Spinal cord (tissue), 10 donors: ENCODE data around the gene ADGRL3. TPM values are rescaled to one million over a fixed set of nuclear protein-coding genes. Genes with fewer than 3 reads are reported as not detected.
"Not testable (repeated sequence)": the region's sequence is repeated elsewhere in the genome, so short reads cannot be mapped to it uniquely, and the experiment has no call there.

Source experiments
- DNase-seq, 6 donors: peaks; one replicate each; pipeline versions ENCODE4 v3.0.0 to v3.0.0-alpha.2; 2013 to 2015; ENCODE audit warnings: low spot score in 6 of 6, low read depth in 4 of 6
- H3K27ac ChIP-seq: one replicate; pipeline ENCODE4 v1.5.1; 2013; ENCODE audit warnings: low read depth, low read length, control low read depth
- H3K27me3 ChIP-seq: one replicate; pipeline ENCODE4 v1.6.1; 2013; ENCODE audit warnings: low read length; ENCODE audit not compliant: control insufficient read depth, insufficient read depth
- H3K36me3 ChIP-seq: one replicate; pipeline ENCODE4 v1.6.1; 2013; ENCODE audit warnings: low read length; ENCODE audit not compliant: control insufficient read depth, insufficient read depth
- H3K4me1 ChIP-seq: one replicate; pipeline ENCODE4 v1.6.1; 2013; ENCODE audit warnings: low read length; ENCODE audit not compliant: control insufficient read depth, insufficient read depth
- H3K4me3 ChIP-seq: one replicate; pipeline ENCODE4 v1.5.1; 2013; ENCODE audit warnings: low read depth, low read length, control low read depth
- H3K9me3 ChIP-seq: one replicate; pipeline ENCODE4 v1.6.1; 2013; ENCODE audit warnings: low read length; ENCODE audit not compliant: control insufficient read depth, insufficient read depth
- WGBS: methylation state at CpG from one replicate; pipeline ENCODE4 v1.1.5; 2013; ENCODE audit warnings: missing lambda C conversion rate; ENCODE audit not compliant: insufficient coverage; 5-methylcytosine and 5-hydroxymethylcytosine counted together
- polyA plus RNA-seq, 2 donors: library from polyadenylated mRNA; unstranded; fragments of 120-200 nt; gene quantifications; one replicate each; pipeline ENCODE4 v1.2.1, GENCODE V29; 2013; ENCODE audit not compliant: insufficient read length in 2 of 2
- total RNA-seq, 2 donors: library from RNA; depleted of rRNA in 1 of 2; stranded (reverse); fragments of 120-200 nt in 1 of 2; fragments of >200 nt in 1 of 2; gene quantifications; one replicate each; pipeline versions ENCODE4 v1.2.3 to v1.2.4, GENCODE V29; 2013 to 2014
- donor health status: healthy.

Gene ADGRL3
- total and polyA plus RNA-seq, 4 donors = 76.2 to 220 (median 114) TPM

DNA sequence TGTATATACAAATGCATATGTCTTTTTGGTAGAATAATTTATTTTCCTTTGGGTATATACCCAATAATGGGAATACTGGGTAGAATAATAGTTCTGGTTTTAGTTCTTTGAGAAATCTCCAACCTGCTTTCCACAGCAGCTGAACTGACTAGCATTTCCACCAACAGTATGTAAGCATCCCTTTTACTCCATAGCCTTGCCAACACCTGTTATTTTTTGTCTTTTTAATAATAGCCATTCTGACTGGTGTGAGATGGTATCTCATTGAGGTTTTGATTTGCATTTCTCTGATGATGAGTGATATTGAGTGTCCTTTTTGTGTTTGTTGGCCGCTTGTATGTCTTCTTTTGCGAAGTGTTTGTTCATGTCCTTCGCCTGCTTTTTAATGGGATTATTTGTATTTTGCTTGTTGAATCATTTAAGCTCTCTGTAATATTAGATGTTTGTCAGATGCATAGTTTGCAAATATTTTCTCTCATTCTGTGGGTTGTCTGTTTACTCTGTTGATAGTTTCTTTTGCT lies 309.7 kb downstream of the ADGRL3 start:
- DNase-seq, H3K27ac ChIP-seq: not testable (repeated sequence)
- 100% methylated on average over 1 of the region's 3 CpGs for WGBS

DNA sequence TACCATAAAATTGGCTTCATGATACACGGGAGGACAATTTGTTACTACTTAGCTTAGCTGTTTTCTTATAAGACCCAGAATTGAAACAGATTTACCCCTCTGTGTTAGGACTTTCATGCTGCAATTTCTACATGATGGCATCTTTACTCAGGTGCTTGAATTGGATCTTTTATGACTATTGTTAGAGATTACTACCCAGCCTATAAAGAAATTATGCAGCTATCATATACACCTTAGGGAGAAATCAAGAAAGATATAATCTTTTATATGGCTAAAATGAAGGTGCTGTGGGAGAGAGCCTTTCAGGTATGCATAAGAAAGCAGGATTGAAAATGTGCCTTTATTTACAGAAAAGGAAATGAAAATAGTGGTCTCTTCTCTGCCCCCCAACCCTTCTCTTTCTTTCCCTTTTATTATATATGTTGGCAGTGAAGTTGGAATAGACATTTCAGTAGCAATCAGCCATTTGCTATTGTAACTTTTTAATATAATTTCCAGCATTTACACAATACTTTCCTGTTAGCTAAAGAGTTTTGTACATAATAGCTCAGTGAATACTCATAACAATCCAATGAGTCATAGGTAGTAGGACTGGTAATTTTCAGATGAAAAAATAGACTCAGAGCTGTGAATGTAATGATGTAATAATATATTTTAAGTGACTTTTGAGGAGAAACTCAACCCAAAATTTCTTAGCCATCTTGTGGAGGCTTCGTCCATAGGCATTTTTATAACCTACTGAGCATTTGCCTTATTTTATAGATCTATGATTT lies 311.8 kb downstream of the ADGRL3 start:
- no peak overlapping the region for H3K4me3 ChIP-seq
- no peak for DNase-seq
- no peaks in the 10 kb centered on the region for H3K4me1 ChIP-seq
- H3K27ac ChIP-seq = no peak overlapping the region
- peaks cover 3% of the 10 kb centered on the region for H3K9me3 ChIP-seq
- WGBS = no CpG with 5 or more reads among the region's 2 CpGs
- no peaks in the 10 kb centered on the region for H3K36me3 ChIP-seq
- H3K27me3 ChIP-seq = no peaks in the 10 kb centered on the region

More for the DNA sequence above, 309.7 kb downstream of the ADGRL3 start:
- not testable (repeated sequence) for H3K9me3 ChIP-seq, H3K27me3 ChIP-seq, H3K36me3 ChIP-seq, H3K4me3 ChIP-seq, H3K4me1 ChIP-seq

DNA sequence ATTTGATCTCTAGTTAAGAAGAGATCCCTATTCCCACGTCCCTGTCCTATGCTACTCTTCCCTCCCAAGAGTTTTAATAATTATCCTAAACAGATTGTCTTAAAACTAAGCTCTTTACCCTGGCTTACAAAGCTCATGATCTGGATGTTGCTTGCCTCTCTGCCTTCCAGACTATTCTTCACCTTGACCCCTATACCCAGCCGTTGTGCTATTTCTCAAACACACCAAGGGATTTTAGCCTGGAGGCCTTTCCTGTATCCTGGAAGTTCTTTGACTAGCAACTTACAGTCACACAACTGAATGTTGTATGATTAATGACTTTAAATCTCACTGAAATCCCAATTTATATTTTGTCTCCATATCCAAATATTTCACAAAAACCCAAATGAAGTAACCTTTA lies 314.9 kb downstream of the ADGRL3 start:
- H3K4me1 ChIP-seq = peaks cover 6% of the 10 kb centered on the region
- H3K4me3 ChIP-seq = no peak overlapping the region
- peaks cover 5% of the 10 kb centered on the region for H3K36me3 ChIP-seq
- WGBS = 0% methylated on average over 1 of the region's 2 CpGs
- no peak overlapping the region for H3K27ac ChIP-seq
- peaks cover 3% of the 10 kb centered on the region for H3K9me3 ChIP-seq
- no peaks in the 10 kb centered on the region for H3K27me3 ChIP-seq
- no peak for DNase-seq

DNA sequence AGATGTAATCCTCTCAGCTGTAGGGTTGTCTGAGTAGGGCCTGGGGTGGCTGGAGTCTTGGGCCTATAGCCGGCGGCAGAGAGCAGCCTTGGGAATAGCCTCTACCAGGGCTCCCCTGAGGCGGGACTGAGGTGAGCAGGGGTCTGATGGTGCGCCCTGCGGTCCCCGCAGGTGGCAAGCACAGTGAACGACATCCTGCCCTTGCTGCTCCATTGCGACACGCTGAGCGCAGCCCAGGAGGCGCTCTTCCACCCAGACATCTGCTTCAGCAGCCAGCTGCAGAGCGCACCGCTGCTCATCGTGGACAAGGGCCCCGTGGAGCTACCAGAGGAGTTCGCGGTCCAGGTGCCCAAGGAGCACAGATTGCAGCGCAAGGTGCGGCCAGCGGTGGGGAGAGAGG lies 317.0 kb downstream of the ADGRL3 start:
- H3K4me3 ChIP-seq = no peak overlapping the region
- no peaks in the 10 kb centered on the region for H3K27me3 ChIP-seq
- no peak for DNase-seq
- no peak overlapping the region for H3K27ac ChIP-seq
- 36% methylated on average over 20 of the region's 20 CpGs for WGBS
- H3K9me3 ChIP-seq = no peaks in the 10 kb centered on the region
- H3K4me1 ChIP-seq = peaks cover 6% of the 10 kb centered on the region
- H3K36me3 ChIP-seq = peaks cover 5% of the 10 kb centered on the region

DNA sequence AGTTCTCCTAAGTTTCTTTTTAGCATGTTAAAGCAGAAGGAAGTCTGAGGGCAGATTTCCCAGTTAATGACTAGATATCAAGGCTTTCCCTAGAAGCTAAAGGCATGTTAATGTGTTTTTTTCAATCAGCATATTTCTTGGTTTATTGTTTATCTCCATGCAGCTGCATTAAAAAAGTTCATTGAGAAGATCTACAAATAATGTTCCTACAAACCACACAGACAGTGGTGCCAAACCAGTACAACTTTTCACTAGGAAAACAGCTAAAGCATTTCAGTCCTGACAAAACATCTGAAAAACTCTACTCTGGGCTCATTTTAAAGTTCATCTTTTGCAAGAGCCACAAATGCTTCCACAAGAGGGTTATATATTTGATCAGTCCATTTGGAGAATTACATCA lies 320.0 kb downstream of the ADGRL3 start:
- H3K36me3 ChIP-seq = peaks cover 5% of the 10 kb centered on the region
- peaks cover 6% of the 10 kb centered on the region for H3K4me1 ChIP-seq
- no peak for DNase-seq
- H3K27ac ChIP-seq = no peak overlapping the region
- H3K4me3 ChIP-seq = no peak overlapping the region
- H3K9me3 ChIP-seq = no peaks in the 10 kb centered on the region
- no peaks in the 10 kb centered on the region for H3K27me3 ChIP-seq

DNA sequence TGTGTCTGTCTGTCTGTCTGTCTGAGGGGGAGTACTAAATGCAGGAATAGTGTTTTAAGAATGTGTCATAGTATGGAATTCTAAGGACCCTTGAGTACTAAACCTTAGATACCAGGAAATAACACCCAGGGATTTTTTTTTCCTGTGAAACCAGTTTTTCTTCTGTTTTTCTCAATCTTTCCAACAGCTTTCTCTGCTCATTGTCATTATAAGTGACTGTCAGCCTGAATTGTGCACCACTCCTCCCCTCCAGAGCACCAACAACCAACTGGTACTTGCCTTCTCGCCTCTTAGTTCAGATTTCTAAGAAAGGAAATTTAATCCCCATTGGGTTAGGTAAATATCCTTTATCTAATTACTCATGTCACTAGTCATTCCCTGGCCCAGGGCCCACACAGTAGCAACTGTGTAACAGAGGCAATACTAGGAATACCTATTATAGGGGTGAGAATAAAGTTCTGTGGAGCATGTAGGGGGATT lies 320.6 kb downstream of the ADGRL3 start:
- Histone ChIP-seq H3K27ac (no peak overlapping the region), H3K4me3 (no peak overlapping the region), H3K9me3 (no peaks in the 10 kb centered on the region), H3K27me3 (no peaks in the 10 kb centered on the region), H3K4me1 (peaks cover 6% of the 10 kb centered on the region), H3K36me3 (peaks cover 5% of the 10 kb centered on the region)
- DNase-seq = no peak
- WGBS = no CpG with 5 or more reads among the region's 1 CpG

DNA sequence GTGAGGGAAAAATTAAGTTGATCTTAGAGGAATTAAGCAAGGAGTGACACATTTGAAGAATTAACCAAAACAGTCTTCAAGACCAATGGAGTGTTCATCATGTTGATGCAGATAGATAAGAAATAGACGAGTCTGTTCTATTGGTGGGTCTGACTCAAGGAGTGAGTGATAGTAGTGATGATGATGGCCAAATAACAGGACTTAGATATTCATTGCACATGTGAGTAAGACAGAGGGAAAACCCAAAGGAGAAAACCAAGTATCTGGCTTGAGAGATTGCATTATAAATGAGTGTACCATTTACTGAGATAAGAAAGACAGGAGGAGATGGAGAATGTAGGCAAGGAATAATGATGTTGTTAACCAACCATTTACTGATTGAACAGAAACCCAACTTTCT lies 321.3 kb downstream of the ADGRL3 start:
- Histone ChIP-seq H3K4me1 (peaks cover 6% of the 10 kb centered on the region), H3K4me3 (no peak overlapping the region), H3K27ac (no peak overlapping the region), H3K27me3 (no peaks in the 10 kb centered on the region), H3K9me3 (no peaks in the 10 kb centered on the region), H3K36me3 (peaks cover 5% of the 10 kb centered on the region)
- DNase-seq = no peak
- 100% methylated on average over 1 of the region's 1 CpG for WGBS

DNA sequence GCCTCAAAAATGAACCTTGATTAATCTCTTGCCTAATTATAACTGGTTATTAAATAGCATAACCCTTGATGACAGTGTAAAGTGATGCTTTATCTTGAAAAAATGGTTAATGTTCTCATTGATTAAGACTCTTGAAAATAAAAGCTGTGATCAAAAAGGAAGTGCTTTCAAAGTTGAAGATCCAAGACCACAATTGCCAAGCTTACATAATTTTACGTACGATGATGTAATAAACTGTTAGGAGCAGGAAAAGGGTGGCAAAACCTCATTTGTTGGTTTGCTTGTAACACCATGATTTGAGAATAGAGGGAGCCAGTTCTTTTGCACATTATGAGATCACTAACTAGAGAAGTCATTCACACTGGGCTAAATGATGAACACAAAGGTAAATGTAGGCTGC lies 322.2 kb downstream of the ADGRL3 start:
- H3K4me1 ChIP-seq = peaks cover 2% of the 10 kb centered on the region
- H3K36me3 ChIP-seq = peaks cover 1% of the 10 kb centered on the region
- H3K27ac ChIP-seq = no peak overlapping the region
- H3K4me3 ChIP-seq = no peak overlapping the region
- H3K9me3 ChIP-seq = no peaks in the 10 kb centered on the region
- no CpG with 5 or more reads among the region's 2 CpGs for WGBS
- DNase-seq = no peak
- no peaks in the 10 kb centered on the region for H3K27me3 ChIP-seq

DNA sequence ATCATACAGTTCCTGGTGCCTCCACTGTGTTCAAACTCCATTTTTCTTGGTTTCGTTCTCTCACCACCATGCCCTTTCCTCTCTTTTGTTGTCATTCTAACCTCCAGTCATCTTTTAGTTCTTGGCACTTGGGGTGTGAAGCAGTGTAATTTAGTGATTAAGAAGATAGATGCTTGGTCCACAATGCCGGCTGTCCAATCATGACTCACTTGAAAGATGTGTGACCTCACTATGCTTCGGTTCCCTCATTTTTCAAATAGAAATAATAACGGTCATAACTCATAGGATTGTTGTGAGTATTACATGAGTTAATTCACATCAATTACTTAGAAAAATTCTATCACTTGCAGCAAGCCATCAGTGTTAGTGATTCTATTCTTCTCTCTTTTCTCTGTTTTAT lies 327.8 kb downstream of the ADGRL3 start:
- Histone ChIP-seq H3K27ac (no peak overlapping the region), H3K4me1 (peaks cover 3% of the 10 kb centered on the region), H3K9me3 (no peaks in the 10 kb centered on the region), H3K36me3 (no peaks in the 10 kb centered on the region), H3K4me3 (no peak overlapping the region), H3K27me3 (no peaks in the 10 kb centered on the region)
- no CpG with 5 or more reads among the region's 4 CpGs for WGBS
- DNase-seq = no peak

DNA sequence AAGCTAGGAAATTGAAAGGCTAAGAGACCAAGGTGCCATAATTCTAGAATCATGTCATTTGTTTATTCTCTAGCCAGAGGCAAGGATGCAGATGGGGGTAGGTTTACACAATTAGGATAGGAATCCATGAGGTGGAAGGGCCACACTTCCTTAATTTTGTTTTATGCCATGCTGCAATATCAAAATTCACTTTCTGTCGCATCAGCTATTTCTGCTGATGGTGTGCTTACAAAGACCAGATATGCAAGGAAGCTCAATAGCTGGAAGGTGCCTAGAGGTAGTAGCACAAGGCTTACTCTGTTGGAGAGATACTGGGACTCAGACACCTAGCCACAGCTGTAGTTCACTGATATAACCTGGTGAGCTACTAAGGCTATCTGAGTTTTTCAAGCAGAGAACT lies 328.5 kb downstream of the ADGRL3 start:
- Histone ChIP-seq H3K27me3 (no peaks in the 10 kb centered on the region), H3K4me1 (peaks cover 3% of the 10 kb centered on the region), H3K9me3 (no peaks in the 10 kb centered on the region), H3K27ac (no peak overlapping the region), H3K36me3 (no peaks in the 10 kb centered on the region), H3K4me3 (no peak overlapping the region)
- WGBS = no CpG with 5 or more reads among the region's 1 CpG
- DNase-seq = no peak
